Measurements from ENCODE around the gene SOD1.
A peak's percentile ranks its signal among the peaks of the same experiment; 100 is the strongest.

DNA sequence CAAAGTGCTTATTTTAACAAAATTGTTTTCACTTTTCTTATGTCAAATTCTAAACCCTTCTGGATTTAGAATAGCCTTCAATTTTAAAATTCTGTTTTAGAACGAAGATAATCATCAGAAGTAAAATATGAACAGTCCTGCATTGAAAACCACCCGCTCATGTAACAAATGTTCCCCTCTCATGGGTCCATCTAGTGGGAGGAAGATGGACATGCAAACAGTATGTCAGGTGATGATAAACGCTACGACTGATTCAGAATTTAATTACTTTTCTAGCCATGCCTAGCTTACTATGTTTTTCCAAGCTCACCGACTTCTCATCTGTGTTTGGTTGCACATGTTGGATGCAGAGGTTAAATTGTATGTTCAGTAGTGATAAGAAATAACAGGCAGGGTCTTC is 23.5 kb downstream of the SOD1 start:
- TF ChIP-seq, protein P1, sequence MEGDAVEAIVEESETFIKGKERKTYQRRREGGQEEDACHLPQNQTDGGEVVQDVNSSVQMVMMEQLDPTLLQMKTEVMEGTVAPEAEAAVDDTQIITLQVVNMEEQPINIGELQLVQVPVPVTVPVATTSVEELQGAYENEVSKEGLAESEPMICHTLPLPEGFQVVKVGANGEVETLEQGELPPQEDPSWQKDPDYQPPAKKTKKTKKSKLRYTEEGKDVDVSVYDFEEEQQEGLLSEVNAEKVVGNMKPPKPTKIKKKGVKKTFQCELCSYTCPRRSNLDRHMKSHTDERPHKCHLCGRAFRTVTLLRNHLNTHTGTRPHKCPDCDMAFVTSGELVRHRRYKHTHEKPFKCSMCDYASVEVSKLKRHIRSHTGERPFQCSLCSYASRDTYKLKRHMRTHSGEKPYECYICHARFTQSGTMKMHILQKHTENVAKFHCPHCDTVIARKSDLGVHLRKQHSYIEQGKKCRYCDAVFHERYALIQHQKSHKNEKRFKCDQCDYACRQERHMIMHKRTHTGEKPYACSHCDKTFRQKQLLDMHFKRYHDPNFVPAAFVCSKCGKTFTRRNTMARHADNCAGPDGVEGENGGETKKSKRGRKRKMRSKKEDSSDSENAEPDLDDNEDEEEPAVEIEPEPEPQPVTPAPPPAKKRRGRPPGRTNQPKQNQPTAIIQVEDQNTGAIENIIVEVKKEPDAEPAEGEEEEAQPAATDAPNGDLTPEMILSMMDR (conservative IDR thresholded peaks at IDR 0.05; ENCODE audit: low read depth, low read length), result peak; percentile 33; the same call in 1 of the 2 replicates
- no peak for TF ChIP-seq EZH2 (IDR thresholded peaks at IDR 0.05; ENCODE audit: borderline replicate concordance, low read depth, low read length, poor library complexity, severe bottlenecking)

Data from A673 (cell line).